Mammary epithelial cell (primary cell): ENCODE results near the gene MPZL1.

Experiments
- EZH2 ChIP-seq: IDR thresholded peaks from 2 replicates; pipeline ENCODE4 v1.6.1; 2012; ENCODE audit warnings: low read length, inconsistent platforms, borderline replicate concordance
- TF ChIP-seq, protein P1 (sequence below), 2 donors: IDR thresholded peaks in 1 of 2; conservative IDR thresholded peaks in 1 of 2; 2 replicates each; pipeline ENCODE4 v1.5.1; 2011 to 2012; ENCODE audit warnings: inconsistent platforms in 2 of 2, low read length in 2 of 2, mild to moderate bottlenecking in 2 of 2, control low read depth in 1 of 2, low read depth in 1 of 2; ENCODE audit not compliant: insufficient read depth in 1 of 2; ENCODE audit errors: extremely low read depth in 1 of 2

DNA sequence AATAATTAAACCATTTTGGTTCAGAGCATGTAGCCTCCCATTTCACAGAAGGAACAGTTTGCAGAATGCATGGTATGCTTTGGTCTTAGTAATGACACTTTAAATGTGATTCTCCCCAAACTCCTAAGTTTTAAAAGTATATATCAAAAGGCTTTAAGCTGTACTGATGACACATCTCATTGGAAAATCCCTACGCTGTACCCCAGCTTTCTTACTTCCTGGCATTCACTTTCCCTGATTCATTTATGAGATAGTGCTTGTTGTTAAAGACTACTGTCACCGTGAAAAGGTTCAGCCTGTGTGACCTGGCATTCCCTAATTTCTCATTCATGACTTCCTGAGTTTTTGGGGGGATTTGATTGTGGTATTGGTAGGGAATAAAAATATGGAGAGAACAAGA is 53.4 kb downstream of the MPZL1 start:
- no peak for TF ChIP-seq EZH2
- TF ChIP-seq, protein P1, sequence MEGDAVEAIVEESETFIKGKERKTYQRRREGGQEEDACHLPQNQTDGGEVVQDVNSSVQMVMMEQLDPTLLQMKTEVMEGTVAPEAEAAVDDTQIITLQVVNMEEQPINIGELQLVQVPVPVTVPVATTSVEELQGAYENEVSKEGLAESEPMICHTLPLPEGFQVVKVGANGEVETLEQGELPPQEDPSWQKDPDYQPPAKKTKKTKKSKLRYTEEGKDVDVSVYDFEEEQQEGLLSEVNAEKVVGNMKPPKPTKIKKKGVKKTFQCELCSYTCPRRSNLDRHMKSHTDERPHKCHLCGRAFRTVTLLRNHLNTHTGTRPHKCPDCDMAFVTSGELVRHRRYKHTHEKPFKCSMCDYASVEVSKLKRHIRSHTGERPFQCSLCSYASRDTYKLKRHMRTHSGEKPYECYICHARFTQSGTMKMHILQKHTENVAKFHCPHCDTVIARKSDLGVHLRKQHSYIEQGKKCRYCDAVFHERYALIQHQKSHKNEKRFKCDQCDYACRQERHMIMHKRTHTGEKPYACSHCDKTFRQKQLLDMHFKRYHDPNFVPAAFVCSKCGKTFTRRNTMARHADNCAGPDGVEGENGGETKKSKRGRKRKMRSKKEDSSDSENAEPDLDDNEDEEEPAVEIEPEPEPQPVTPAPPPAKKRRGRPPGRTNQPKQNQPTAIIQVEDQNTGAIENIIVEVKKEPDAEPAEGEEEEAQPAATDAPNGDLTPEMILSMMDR (conservative IDR thresholded peaks at IDR 0.05 in 1 of 2, IDR thresholded peaks at IDR 0.05 in 1 of 2; ENCODE audit: extremely low read depth in 1 of 2, insufficient read depth in 1 of 2, low read depth in 1 of 2, low read length in 2 of 2): no peak
